HepG2 (cell line): ENCODE results near the gene GPR55.

Source experiments
- FOXM1 ChIP-seq: sonication (generic); formaldehyde crosslinking; IDR thresholded peaks from 2 replicates; pipeline ENCODE4 v1.5.0; 2020; ENCODE audit warnings: missing genetic modification reagents
- RAD51 ChIP-seq: fragments of 450-650 bp; IDR thresholded peaks from 2 replicates; pipeline ENCODE4 v1.6.1; 2016; ENCODE audit warnings: borderline replicate concordance
- SIN3A ChIP-seq: IDR thresholded peaks from 2 replicates; pipeline ENCODE4 v1.6.1; 2011; ENCODE audit warnings: low read depth, mild to moderate bottlenecking, control low read depth, low read length, borderline replicate concordance
- SMARCE1 ChIP-seq: fragments of 450-650 bp; IDR thresholded peaks from 2 replicates; pipeline ENCODE4 v1.6.1; 2017; ENCODE audit warnings: borderline replicate concordance
- ZNF839 ChIP-seq: sonication (generic); formaldehyde crosslinking; IDR thresholded peaks from 2 replicates; pipeline ENCODE4 v1.4.0; 2020; ENCODE audit warnings: missing genetic modification reagents, mild to moderate bottlenecking, borderline replicate concordance
- TF ChIP-seq, protein P1 (sequence below): sonication (generic); formaldehyde crosslinking; IDR thresholded peaks from 2 replicates; pipeline ENCODE4 v1.8.1; 2023; ENCODE audit warnings: missing genetic modification reagents, inconsistent platforms, borderline replicate concordance
- TF ChIP-seq, protein P2 (sequence below): IDR thresholded peaks from 2 replicates; pipeline ENCODE4 v1.6.1; 2012; ENCODE audit warnings: inconsistent platforms
- TF ChIP-seq, protein P3 (sequence below): sonication (generic); formaldehyde crosslinking; IDR thresholded peaks from 2 replicates; pipeline ENCODE4 v1.5.0; 2020; ENCODE audit warnings: mild to moderate bottlenecking, missing genetic modification reagents, moderate library complexity
- TF ChIP-seq, protein P4 (sequence below): sonication (generic); formaldehyde crosslinking; IDR thresholded peaks from 2 replicates; pipeline ENCODE4 v1.8.0; 2022; ENCODE audit warnings: mild to moderate bottlenecking, missing genetic modification reagents; ENCODE audit not compliant: insufficient replicate concordance

- TF ChIP-seq, protein P1, sequence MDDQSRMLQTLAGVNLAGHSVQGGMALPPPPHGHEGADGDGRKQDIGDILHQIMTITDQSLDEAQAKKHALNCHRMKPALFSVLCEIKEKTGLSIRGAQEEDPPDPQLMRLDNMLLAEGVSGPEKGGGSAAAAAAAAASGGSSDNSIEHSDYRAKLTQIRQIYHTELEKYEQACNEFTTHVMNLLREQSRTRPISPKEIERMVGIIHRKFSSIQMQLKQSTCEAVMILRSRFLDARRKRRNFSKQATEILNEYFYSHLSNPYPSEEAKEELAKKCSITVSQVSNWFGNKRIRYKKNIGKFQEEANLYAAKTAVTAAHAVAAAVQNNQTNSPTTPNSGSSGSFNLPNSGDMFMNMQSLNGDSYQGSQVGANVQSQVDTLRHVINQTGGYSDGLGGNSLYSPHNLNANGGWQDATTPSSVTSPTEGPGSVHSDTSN (CRISPR knock-in tag): no peak
- no peak for TF ChIP-seq FOXM1 (CRISPR knock-in tag)
- TF ChIP-seq, protein P2, sequence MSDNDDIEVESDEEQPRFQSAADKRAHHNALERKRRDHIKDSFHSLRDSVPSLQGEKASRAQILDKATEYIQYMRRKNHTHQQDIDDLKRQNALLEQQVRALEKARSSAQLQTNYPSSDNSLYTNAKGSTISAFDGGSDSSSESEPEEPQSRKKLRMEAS: no peak
- no peak for TF ChIP-seq SMARCE1
- TF ChIP-seq, protein P3, sequence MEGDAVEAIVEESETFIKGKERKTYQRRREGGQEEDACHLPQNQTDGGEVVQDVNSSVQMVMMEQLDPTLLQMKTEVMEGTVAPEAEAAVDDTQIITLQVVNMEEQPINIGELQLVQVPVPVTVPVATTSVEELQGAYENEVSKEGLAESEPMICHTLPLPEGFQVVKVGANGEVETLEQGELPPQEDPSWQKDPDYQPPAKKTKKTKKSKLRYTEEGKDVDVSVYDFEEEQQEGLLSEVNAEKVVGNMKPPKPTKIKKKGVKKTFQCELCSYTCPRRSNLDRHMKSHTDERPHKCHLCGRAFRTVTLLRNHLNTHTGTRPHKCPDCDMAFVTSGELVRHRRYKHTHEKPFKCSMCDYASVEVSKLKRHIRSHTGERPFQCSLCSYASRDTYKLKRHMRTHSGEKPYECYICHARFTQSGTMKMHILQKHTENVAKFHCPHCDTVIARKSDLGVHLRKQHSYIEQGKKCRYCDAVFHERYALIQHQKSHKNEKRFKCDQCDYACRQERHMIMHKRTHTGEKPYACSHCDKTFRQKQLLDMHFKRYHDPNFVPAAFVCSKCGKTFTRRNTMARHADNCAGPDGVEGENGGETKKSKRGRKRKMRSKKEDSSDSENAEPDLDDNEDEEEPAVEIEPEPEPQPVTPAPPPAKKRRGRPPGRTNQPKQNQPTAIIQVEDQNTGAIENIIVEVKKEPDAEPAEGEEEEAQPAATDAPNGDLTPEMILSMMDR: no peak
- TF ChIP-seq, protein P4, sequence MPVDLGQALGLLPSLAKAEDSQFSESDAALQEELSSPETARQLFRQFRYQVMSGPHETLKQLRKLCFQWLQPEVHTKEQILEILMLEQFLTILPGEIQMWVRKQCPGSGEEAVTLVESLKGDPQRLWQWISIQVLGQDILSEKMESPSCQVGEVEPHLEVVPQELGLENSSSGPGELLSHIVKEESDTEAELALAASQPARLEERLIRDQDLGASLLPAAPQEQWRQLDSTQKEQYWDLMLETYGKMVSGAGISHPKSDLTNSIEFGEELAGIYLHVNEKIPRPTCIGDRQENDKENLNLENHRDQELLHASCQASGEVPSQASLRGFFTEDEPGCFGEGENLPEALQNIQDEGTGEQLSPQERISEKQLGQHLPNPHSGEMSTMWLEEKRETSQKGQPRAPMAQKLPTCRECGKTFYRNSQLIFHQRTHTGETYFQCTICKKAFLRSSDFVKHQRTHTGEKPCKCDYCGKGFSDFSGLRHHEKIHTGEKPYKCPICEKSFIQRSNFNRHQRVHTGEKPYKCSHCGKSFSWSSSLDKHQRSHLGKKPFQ (CRISPR knock-in tag): no peak
- no peak for TF ChIP-seq SIN3A
- no peak for TF ChIP-seq ZNF839
- TF ChIP-seq RAD51: no peak
These were observed 47.8 kb downstream of the GPR55 start for GRCh38 chr2:230877116-230877758.
